ENCODE data around the gene SLC9A9.
"Not testable (repeated sequence)": the region's sequence is repeated elsewhere in the genome, so short reads cannot be mapped to it uniquely, and the experiment has no call there.

The SLC9A9 gene

GRCh38 chr3:143699424-143699823, 148.8 kb downstream of the SLC9A9 start:
- no peak for DNase-seq (ENCODE audit: low read depth, low spot score)
- Histone ChIP-seq H3K36me3 (ENCODE audit: control insufficient read depth, insufficient read depth, low read length) (no peaks in the 10 kb centered on the region), H3K9me3 (ENCODE audit: control insufficient read depth, insufficient read depth, low read length) (no peaks in the 10 kb centered on the region), H3K4me3 (ENCODE audit: low read length) (no peak overlapping the region), H3K27me3 (ENCODE audit: control insufficient read depth, insufficient read depth, low read length) (no peaks in the 10 kb centered on the region), H3K27ac (ENCODE audit: low read length) (no peak overlapping the region), H3K4me1 (ENCODE audit: control insufficient read depth, insufficient read depth, low read length) (no peaks in the 10 kb centered on the region)
- WGBS (ENCODE audit: insufficient coverage, insufficient read length): no CpG with 5 or more reads among the region's 3 CpGs

- no CpG with 5 or more reads among the region's 3 CpGs for WGBS (ENCODE audit: insufficient coverage, insufficient read length)
- Histone ChIP-seq H3K27me3 (ENCODE audit: control insufficient read depth, insufficient read depth, low read length) (no peaks in the 10 kb centered on the region), H3K36me3 (ENCODE audit: control insufficient read depth, insufficient read depth, low read length) (no peaks in the 10 kb centered on the region)
Measured at GRCh38 chr3:143698682-143699303, 149.5 kb downstream of the SLC9A9 start.

GRCh38 chr3:143697975-143698374, 150.3 kb downstream of the SLC9A9 start:
- H3K4me1 ChIP-seq (ENCODE audit: control insufficient read depth, insufficient read depth, low read length): no peaks in the 10 kb centered on the region
- no CpG with 5 or more reads among the region's 4 CpGs for WGBS (ENCODE audit: insufficient coverage, insufficient read length)
- H3K4me3 ChIP-seq (ENCODE audit: low read length): no peak overlapping the region
- DNase-seq (ENCODE audit: low read depth, low spot score): no peak
- no peak overlapping the region for H3K27ac ChIP-seq (ENCODE audit: low read length)
- no peaks in the 10 kb centered on the region for H3K36me3 ChIP-seq (ENCODE audit: control insufficient read depth, insufficient read depth, low read length)
- no peaks in the 10 kb centered on the region for H3K9me3 ChIP-seq (ENCODE audit: control insufficient read depth, insufficient read depth, low read length)
- no peaks in the 10 kb centered on the region for H3K27me3 ChIP-seq (ENCODE audit: control insufficient read depth, insufficient read depth, low read length)

More at GRCh38 chr3:143698682-143699303, 149.5 kb downstream of the SLC9A9 start:
- no peaks in the 10 kb centered on the region for H3K9me3 ChIP-seq (ENCODE audit: control insufficient read depth, insufficient read depth, low read length)
- H3K27ac ChIP-seq (ENCODE audit: low read length): no peak overlapping the region
- H3K4me1 ChIP-seq (ENCODE audit: control insufficient read depth, insufficient read depth, low read length): no peaks in the 10 kb centered on the region
- H3K4me3 ChIP-seq (ENCODE audit: low read length): no peak overlapping the region
- no peak for DNase-seq (ENCODE audit: low read depth, low spot score)

- WGBS (ENCODE audit: insufficient coverage, insufficient read length): no CpG with 5 or more reads among the region's 2 CpGs
- H3K9me3 ChIP-seq (ENCODE audit: control insufficient read depth, insufficient read depth, low read length); H3K36me3 ChIP-seq (ENCODE audit: control insufficient read depth, insufficient read depth, low read length); H3K4me3 ChIP-seq (ENCODE audit: low read length); DNase-seq (ENCODE audit: low read depth, low spot score); H3K4me1 ChIP-seq (ENCODE audit: control insufficient read depth, insufficient read depth, low read length); H3K27me3 ChIP-seq (ENCODE audit: control insufficient read depth, insufficient read depth, low read length); H3K27ac ChIP-seq (ENCODE audit: low read length): not testable (repeated sequence)
Measured at GRCh38 chr3:143695333-143695732, 152.9 kb downstream of the SLC9A9 start.

- Histone ChIP-seq H3K27me3 (ENCODE audit: control insufficient read depth, insufficient read depth, low read length) (no peaks in the 10 kb centered on the region), H3K4me1 (ENCODE audit: control insufficient read depth, insufficient read depth, low read length) (no peaks in the 10 kb centered on the region), H3K27ac (ENCODE audit: low read length) (no peak overlapping the region), H3K4me3 (ENCODE audit: low read length) (no peak overlapping the region), H3K36me3 (ENCODE audit: control insufficient read depth, insufficient read depth, low read length) (no peaks in the 10 kb centered on the region), H3K9me3 (ENCODE audit: control insufficient read depth, insufficient read depth, low read length) (no peaks in the 10 kb centered on the region)
- no CpG with 5 or more reads among the region's 1 CpG for WGBS (ENCODE audit: insufficient coverage, insufficient read length)
- DNase-seq (ENCODE audit: low read depth, low spot score): no peak
Measured at GRCh38 chr3:143693506-143693905, 154.8 kb downstream of the SLC9A9 start.

- Histone ChIP-seq H3K27ac (ENCODE audit: low read length) (no peak overlapping the region), H3K4me1 (ENCODE audit: control insufficient read depth, insufficient read depth, low read length) (no peaks in the 10 kb centered on the region), H3K36me3 (ENCODE audit: control insufficient read depth, insufficient read depth, low read length) (no peaks in the 10 kb centered on the region), H3K4me3 (ENCODE audit: low read length) (no peak overlapping the region), H3K27me3 (ENCODE audit: control insufficient read depth, insufficient read depth, low read length) (no peaks in the 10 kb centered on the region), H3K9me3 (ENCODE audit: control insufficient read depth, insufficient read depth, low read length) (no peaks in the 10 kb centered on the region)
- no peak for DNase-seq (ENCODE audit: low read depth, low spot score)
- no CpG with 5 or more reads among the region's 5 CpGs for WGBS (ENCODE audit: insufficient coverage, insufficient read length)
Measured at GRCh38 chr3:143686638-143687197, 161.6 kb downstream of the SLC9A9 start.

GRCh38 chr3:143685491-143685890, 162.8 kb downstream of the SLC9A9 start:
- Histone ChIP-seq H3K36me3 (ENCODE audit: control insufficient read depth, insufficient read depth, low read length) (no peaks in the 10 kb centered on the region), H3K27me3 (ENCODE audit: control insufficient read depth, insufficient read depth, low read length) (no peaks in the 10 kb centered on the region), H3K4me1 (ENCODE audit: control insufficient read depth, insufficient read depth, low read length) (no peaks in the 10 kb centered on the region), H3K4me3 (ENCODE audit: low read length) (no peak overlapping the region), H3K27ac (ENCODE audit: low read length) (no peak overlapping the region), H3K9me3 (ENCODE audit: control insufficient read depth, insufficient read depth, low read length) (no peaks in the 10 kb centered on the region)
- no CpG with 5 or more reads among the region's 1 CpG for WGBS (ENCODE audit: insufficient coverage, insufficient read length)
- DNase-seq (ENCODE audit: low read depth, low spot score): no peak

- no peaks in the 10 kb centered on the region for H3K9me3 ChIP-seq (ENCODE audit: control insufficient read depth, insufficient read depth, low read length)
- no peak overlapping the region for H3K4me3 ChIP-seq (ENCODE audit: low read length)
- H3K36me3 ChIP-seq (ENCODE audit: control insufficient read depth, insufficient read depth, low read length): no peaks in the 10 kb centered on the region
- DNase-seq (ENCODE audit: low read depth, low spot score): no peak
- no peaks in the 10 kb centered on the region for H3K27me3 ChIP-seq (ENCODE audit: control insufficient read depth, insufficient read depth, low read length)
- no peak overlapping the region for H3K27ac ChIP-seq (ENCODE audit: low read length)
- H3K4me1 ChIP-seq (ENCODE audit: control insufficient read depth, insufficient read depth, low read length): no peaks in the 10 kb centered on the region; the same call in 1 of the 2 replicates
Measured at GRCh38 chr3:143677430-143677829, 170.8 kb downstream of the SLC9A9 start.

GRCh38 chr3:143676747-143677146, 171.5 kb downstream of the SLC9A9 start:
- no peak overlapping the region for H3K27ac ChIP-seq (ENCODE audit: low read length)
- no CpG with 5 or more reads among the region's 3 CpGs for WGBS (ENCODE audit: insufficient coverage, insufficient read length)
- DNase-seq (ENCODE audit: low read depth, low spot score): no peak

GRCh38 chr3:143676021-143676420, 172.2 kb downstream of the SLC9A9 start:
- Histone ChIP-seq H3K4me1 (ENCODE audit: control insufficient read depth, insufficient read depth, low read length) (no peaks in the 10 kb centered on the region; the same call in 1 of the 2 replicates), H3K36me3 (ENCODE audit: control insufficient read depth, insufficient read depth, low read length) (no peaks in the 10 kb centered on the region), H3K4me3 (ENCODE audit: low read length) (no peak overlapping the region), H3K27ac (ENCODE audit: low read length) (no peak overlapping the region), H3K9me3 (ENCODE audit: control insufficient read depth, insufficient read depth, low read length) (no peaks in the 10 kb centered on the region), H3K27me3 (ENCODE audit: control insufficient read depth, insufficient read depth, low read length) (no peaks in the 10 kb centered on the region)
- DNase-seq (ENCODE audit: low read depth, low spot score): no peak
- no CpG with 5 or more reads among the region's 6 CpGs for WGBS (ENCODE audit: insufficient coverage, insufficient read length)

More at GRCh38 chr3:143676747-143677146, 171.5 kb downstream of the SLC9A9 start:
- no peaks in the 10 kb centered on the region; the same call in 1 of the 2 replicates for H3K4me1 ChIP-seq (ENCODE audit: control insufficient read depth, insufficient read depth, low read length)
- no peak overlapping the region for H3K4me3 ChIP-seq (ENCODE audit: low read length)
- H3K9me3 ChIP-seq (ENCODE audit: control insufficient read depth, insufficient read depth, low read length): no peaks in the 10 kb centered on the region
- H3K27me3 ChIP-seq (ENCODE audit: control insufficient read depth, insufficient read depth, low read length): no peaks in the 10 kb centered on the region
- H3K36me3 ChIP-seq (ENCODE audit: control insufficient read depth, insufficient read depth, low read length): no peaks in the 10 kb centered on the region
